HG03439 (cell line): Measurements from ENCODE around the gene EPS15.
"Not testable (repeated sequence)": the region's sequence is repeated elsewhere in the genome, so short reads cannot be mapped to it uniquely, and the experiment has no call there.

Experiments used
- ATAC-seq: cut with Tn5 transposase; IDR thresholded peaks from one replicate; pipeline ENCODE4 v1.9.1; 2021; ENCODE audit warnings: mild to moderate bottlenecking, moderate library complexity; ENCODE audit not compliant: unreplicated experiment

EPS15 gene

DNA sequence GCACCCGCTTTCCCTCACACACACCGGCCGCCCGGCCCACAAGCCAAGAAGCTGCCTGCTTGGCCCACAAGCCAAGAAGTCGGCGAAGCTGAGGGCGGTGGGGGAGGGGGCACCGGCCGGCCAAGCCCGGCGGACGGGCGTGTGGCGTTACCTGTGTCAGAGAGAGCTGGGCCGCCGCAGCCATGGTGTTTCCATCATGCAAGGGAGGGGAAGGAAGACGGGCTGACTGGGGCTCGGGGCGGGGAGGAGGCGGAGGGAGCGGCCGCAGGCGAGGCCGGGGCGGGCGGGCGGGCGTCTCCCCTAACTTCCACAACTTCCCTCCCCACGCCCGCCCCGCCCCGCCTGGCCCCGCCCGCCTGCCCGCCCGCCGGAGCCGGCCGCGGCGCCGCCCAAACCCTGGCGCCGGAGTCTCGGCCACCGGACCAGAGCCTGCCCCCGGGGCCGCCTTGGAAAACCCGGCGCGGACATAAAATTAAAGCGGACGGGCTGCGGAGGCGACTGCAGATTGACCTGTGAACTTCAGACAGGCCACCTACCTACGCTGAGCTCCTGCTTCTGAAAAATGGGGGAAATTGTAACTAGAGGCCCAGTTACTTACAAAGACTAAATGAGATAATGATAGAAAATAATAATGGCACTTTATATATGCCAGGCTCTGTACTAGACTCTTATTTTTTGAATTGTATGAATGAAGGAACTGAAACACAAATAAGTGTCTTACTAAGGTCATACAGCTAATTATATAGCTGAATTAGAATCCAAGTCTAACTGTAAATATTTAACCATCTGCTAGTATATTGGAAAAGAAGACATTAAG is at the start of gene EPS15:
TSS of gene EPS15 (minus strand) at position 219 of the 817 bp plus-strand sequence. CDS start at position 184, 35 bp downstream.
- ATAC-seq: peak; percentile 57

DNA sequence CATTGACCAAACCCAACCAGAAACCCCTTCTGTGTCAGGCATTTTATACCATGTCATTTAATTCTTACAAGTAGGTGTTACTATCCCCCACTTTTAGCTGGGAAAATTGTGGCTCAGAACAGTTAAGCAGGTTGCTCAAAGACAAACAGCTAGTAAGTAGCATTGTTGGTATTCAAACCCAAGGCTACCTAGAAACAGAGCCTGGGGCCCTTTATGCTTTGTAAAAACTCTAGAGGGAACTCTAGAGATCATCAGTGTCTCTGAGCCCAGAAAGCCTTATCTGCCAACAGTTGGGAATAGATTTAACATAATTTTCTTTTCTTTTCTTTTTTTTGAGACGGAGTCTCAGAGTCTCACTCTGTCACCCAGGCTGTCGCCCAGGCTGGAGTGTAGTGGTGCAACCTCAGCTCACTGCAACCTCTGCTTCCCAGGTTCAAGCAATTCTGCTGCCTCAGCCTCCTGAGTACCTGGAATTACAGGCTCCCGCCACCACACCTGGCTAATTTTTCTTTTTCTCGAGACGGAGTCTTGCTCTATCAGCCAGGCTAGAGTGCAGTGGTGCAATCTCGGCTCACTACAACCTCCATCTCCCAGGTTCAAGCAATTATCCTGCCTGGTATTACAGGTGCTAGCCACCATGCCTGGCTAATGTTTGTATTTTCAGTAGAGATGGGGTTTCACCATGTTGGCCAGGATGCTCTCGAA is 49.3 kb upstream of the EPS15 start:
- no peak for ATAC-seq

DNA sequence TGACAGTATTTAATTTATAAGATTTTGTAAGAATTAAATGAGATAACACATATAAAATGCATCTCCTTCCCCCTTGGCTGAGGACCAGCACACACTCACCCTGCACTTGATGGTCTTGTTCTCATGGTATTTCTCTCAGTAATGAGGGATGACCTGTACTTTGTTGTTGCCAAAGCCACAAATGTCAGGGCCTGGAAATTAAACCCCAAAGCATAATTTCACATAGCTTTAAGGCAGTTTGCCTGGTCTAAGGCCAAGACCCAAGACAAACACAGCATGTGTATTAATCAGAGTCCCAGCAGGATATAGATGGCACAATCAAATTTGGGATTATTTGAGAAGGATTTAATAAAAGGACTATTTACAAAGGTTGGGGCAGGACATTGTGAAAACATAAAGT is 48.6 kb upstream of the EPS15 start:
- no peak for ATAC-seq

DNA sequence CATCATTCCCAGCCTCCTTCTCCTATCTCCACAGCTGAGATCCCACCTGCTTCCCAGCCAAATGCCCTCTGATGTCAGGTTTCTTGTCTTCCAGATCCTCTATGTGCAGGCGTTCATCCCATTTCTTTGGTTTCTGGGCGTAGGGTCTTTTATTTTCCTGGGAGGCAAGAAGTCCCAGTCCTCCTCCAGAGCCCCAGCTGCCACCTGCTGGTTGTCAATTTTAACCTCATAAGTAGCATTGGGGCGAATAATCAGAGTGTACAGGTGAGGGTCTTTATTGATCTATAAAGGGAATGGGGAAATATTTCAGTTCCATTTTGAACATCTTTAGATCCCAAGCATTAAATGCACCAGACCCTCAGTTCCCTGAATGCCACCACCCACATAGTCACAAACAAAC is 47.2 kb upstream of the EPS15 start:
- no peak for ATAC-seq

DNA sequence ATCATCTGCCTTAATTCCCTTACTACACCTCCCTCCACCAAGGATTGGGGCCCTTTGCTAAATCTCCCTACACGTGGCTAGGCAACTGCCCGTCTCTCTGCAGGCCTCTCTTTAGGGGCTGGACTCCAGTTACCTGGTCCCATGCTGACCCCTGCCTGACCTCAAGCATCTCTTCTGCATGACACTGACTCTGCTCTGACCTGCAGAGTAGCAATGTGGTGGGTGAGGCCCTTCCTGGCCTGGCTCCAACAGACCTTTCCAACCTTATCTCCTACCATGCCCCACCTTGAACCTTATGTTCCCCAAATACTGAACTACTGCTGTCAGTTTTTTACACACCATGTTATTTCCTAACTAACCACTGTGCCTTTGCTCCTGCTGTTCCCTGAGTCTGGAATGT is 45.9 kb upstream of the EPS15 start:
- no peak for ATAC-seq

GRCh38 chr1:51564124-51564523 is 45.1 kb upstream of the EPS15 start:
- no peak for ATAC-seq

DNA sequence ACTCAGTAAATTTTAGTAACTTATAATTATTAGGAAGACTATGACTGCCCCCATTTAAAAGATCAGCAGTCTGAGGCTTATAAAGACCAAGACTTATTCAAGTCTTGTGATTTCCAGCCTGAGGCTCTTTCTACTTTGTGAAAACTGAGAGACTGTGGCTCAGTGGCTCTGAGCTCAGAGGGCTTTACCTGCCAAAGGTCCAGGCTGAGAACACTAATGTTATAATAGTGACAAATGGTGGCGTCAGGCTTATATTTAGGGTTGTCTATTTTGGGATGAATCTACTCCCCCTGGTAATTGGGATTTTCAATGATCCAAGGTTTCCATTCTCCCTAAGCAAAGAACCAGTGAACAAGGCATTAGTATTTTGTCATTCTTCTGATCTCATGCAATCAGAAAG is 42.6 kb upstream of the EPS15 start:
- ATAC-seq: no peak

DNA sequence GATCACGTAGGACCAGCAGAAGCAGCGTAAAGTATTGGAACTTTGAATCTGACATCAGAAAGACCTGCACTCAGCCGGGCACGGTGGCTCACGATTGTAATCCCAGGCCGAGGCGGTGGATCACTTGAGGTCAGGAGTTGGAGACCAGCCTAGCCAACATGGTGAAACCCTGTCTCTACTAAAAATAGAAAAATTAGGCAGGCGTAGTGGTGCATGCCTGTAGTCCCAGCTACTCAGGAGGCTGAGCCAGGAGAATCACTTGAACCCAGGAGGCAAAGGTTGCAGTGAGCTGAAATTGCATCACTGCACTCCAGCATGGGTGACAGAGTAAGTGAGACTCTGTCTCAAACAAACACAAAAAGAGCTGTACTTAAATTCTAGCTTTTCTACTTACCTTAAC is 41.8 kb upstream of the EPS15 start:
- ATAC-seq: not testable (repeated sequence)

- no peak for ATAC-seq
These were observed 41.0 kb upstream of the EPS15 start for GRCh38 chr1:51560034-51560433.

DNA sequence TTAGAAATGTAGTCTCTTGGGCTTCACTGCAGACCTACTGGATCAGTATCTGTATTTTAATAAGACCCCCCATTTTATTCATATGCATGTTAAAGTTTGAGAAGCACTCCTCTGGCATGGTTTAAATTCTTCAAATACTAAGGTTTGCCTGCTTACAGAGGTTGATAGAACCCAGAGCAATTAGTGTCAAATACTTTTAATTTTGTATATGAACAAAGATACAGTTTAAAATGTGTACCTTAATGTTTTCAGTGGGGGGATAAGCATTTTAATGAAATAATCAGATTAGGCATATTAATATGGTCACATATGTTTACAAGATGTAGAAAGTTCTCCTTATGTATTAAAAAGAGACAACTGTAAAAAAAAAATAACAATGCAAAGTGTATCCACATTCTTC is 40.4 kb upstream of the EPS15 start:
- ATAC-seq: no peak

GRCh38 chr1:51559064-51559500 is 40.0 kb upstream of the EPS15 start:
- no peak for ATAC-seq

- ATAC-seq: no peak
These were observed 39.4 kb upstream of the EPS15 start for GRCh38 chr1:51558375-51558924.

- ATAC-seq: no peak
These were observed 38.1 kb upstream of the EPS15 start for GRCh38 chr1:51557168-51557567.

- ATAC-seq: no peak
These were observed 37.0 kb upstream of the EPS15 start for GRCh38 chr1:51555866-51556619.

GRCh38 chr1:51553911-51554310 is 34.8 kb upstream of the EPS15 start:
- ATAC-seq: no peak

GRCh38 chr1:51552929-51553807 is 34.1 kb upstream of the EPS15 start:
- ATAC-seq: no peak

DNA sequence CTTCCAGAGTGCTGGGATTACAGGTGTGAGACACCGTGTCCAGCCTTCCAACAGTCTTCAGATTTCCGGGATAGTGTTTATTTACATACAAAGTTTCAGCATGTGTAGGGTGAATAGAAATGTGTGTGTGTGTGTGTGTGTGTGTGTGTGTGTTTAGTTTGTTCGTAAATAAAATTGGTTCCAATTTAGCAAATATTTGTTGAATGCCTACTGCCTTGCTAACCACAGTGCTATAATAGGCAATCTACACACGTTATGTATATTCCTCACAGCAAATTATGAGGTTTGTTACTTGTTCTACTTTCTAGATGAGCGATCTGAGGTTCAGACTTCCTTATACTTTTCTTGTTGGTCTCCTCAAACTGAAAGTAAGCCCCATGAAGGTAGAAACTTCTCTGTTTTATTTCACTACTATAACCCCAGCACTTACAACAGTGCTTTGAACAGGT is 32.8 kb upstream of the EPS15 start:
- no peak for ATAC-seq

- ATAC-seq: no peak
These were observed 32.0 kb upstream of the EPS15 start for GRCh38 chr1:51551081-51551480.

DNA sequence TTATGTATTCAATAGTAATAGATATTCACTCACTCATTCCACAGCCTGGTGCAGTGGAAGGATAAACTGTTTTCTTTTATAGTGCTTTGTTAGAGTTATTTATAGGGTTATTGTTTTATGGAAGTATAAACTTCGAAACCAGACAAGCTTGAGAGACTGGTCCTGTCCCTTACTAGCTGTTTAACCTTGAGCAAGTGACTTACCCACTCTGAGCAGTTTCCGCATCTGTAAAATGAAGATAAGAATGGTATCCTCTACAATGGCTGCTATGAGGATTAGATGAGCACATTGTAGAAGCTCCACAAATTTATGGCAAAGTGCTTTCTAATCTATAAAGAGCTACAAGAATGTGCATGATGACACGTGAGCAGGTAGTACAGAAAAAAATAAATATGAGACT is 30.8 kb upstream of the EPS15 start:
- no peak for ATAC-seq

- ATAC-seq: no peak
These were observed 30.1 kb upstream of the EPS15 start for GRCh38 chr1:51549016-51549619.
